Measurements from ENCODE around the gene RIMS1.

- TF ChIP-seq, protein P1, sequence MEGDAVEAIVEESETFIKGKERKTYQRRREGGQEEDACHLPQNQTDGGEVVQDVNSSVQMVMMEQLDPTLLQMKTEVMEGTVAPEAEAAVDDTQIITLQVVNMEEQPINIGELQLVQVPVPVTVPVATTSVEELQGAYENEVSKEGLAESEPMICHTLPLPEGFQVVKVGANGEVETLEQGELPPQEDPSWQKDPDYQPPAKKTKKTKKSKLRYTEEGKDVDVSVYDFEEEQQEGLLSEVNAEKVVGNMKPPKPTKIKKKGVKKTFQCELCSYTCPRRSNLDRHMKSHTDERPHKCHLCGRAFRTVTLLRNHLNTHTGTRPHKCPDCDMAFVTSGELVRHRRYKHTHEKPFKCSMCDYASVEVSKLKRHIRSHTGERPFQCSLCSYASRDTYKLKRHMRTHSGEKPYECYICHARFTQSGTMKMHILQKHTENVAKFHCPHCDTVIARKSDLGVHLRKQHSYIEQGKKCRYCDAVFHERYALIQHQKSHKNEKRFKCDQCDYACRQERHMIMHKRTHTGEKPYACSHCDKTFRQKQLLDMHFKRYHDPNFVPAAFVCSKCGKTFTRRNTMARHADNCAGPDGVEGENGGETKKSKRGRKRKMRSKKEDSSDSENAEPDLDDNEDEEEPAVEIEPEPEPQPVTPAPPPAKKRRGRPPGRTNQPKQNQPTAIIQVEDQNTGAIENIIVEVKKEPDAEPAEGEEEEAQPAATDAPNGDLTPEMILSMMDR (IDR thresholded peaks at IDR 0.05), result no peak
- TF ChIP-seq POLR2A (IDR thresholded peaks at IDR 0.05), result no peak
Observed at GRCh38 chr6:72080260-72080941, 194.1 kb downstream of the RIMS1 start.

Measured in esophagus squamous epithelium (tissue), 4 donors.